Prostate gland (tissue), 2 donors: Measurements from ENCODE around the gene CROCC2. TPM values are rescaled to one million over a fixed set of nuclear protein-coding genes. Genes with fewer than 3 reads are reported as not detected.

Experiments
- DNase-seq: peaks from one replicate; pipeline ENCODE4 v3.0.0-alpha.2; 2019; ENCODE audit warnings: low spot score
- H3K27ac ChIP-seq, 2 donors: fragments of 200-600 bp; sonication (generic); 2 replicates each; pipeline ENCODE4 v1.5.1; 2017 to 2019
- H3K27me3 ChIP-seq: fragments of 200-600 bp; sonication (generic); replicated peaks from 2 replicates; pipeline ENCODE4 v1.5.1; 2019; ENCODE audit not compliant: insufficient read depth
- H3K36me3 ChIP-seq, 2 donors: fragments of 200-600 bp; sonication (generic); 1 replicate in 1 of 2; 2 replicates in 1 of 2; pipeline versions ENCODE4 v1.5.1 to v1.8.1; 2017 to 2019
- H3K4me1 ChIP-seq: fragments of 200-600 bp; sonication (generic); replicated peaks from 2 replicates; pipeline ENCODE4 v1.5.1; 2019
- H3K4me3 ChIP-seq, 2 donors: fragments of 200-600 bp; sonication (generic); 2 replicates each; pipeline ENCODE4 v1.5.1; 2017 to 2019
- H3K9me3 ChIP-seq: fragments of 200-600 bp; sonication (generic); 2 replicates; pipeline ENCODE4 v1.5.1; 2017
- POLR2A ChIP-seq: fragments of 450-650 bp; IDR thresholded peaks from one replicate; pipeline ENCODE4 v1.6.1; 2016; ENCODE audit warnings: antibody characterized with exemption, mild to moderate bottlenecking
- POLR2AphosphoS5 ChIP-seq: sonication (generic); formaldehyde crosslinking; IDR thresholded peaks from one replicate; pipeline ENCODE4 v1.6.1; 2017; ENCODE audit warnings: antibody characterized with exemption
- WGBS: methylation state at CpG from one replicate; pipeline ENCODE4 v1.1.5; 2018; 5-methylcytosine and 5-hydroxymethylcytosine counted together
- intact Hi-C: fragments of 100-400 bp; cut with DNase I; formaldehyde crosslinking; loops from one replicate; pipeline ENCODE4 v1.14.2; 2022
- total RNA-seq, 2 donors: library from RNA; depleted of rRNA; stranded (reverse); fragments of >200 nt; gene quantifications; one replicate each; pipeline ENCODE4 v1.1.0, GENCODE V29; 2016
- TF ChIP-seq, protein P1 (sequence below), 4 experiments: fragments of 200-600 bp in 2 of 4; fragments of 450-650 bp in 2 of 4; sonication (generic) in 2 of 4; IDR thresholded peaks; 1 replicate in 3 of 4; 2 replicates in 1 of 4; pipeline ENCODE4 v1.5.1; 2016 to 2019; ENCODE audit warnings: antibody characterized with exemption in 4 of 4, mild to moderate bottlenecking in 2 of 4, moderate library complexity in 2 of 4

CROCC2 gene
- total RNA-seq, 2 donors from 2014 or later: 0.23 TPM; not detected in 1

DNA sequence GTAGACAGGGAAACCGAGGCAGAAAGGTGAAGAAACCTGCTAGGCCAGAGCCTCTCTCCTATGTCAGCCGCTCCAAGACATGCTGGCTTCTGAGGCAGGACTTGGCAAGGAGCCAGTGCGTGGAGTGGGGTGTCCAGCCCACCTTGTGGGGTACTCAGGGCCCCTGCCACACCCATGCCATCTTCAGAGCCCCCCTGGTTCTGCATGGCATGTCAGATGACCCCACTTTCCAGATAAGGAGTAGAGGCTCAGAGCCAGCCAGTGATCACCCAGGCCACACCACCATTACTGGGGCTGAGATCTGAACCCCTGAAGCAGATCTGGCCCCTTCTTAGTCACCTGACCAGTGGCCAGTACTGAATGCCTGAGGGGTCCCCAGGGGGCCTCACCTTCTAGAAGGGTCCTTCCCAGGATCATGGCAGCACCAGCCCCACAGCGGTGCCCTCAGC, 14.7 kb downstream of the CROCC2 start:
- intact Hi-C loops: no loop called here

DNA sequence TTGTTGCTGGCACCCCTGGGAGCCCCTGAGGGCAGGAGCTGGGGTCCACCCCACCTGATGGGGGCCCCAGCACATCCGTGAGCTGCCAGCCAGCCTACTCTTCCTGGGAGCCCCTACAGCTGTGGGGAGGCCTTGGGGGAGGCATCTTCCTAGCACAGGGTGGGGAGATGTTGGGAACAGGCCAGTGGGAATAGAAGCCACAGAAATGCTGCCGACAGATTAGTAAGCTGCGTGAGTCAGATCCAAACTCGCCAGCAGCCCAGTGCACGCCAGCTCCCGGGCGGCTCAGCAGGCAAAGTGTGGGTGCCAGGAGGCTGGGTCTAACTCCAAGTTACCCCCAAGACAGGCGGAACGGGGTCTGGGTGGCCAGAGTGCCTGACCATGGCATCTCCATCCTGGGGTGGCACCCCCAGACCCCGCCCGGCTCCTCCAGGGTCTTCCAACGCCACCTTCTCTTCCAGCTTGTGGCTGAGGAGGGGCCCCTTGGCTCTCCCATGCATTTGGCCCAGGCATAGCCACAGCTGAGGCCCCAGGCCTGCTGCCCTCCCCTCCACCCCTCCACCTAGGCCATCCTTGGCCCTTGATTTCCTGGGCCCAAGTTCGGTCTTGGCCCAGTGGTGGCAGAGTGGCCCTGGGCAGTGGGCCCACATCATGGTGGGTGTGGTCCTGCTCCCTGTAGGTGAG, 15.3 kb downstream of the CROCC2 start:
- 77% methylated on average over 13 of the region's 13 CpGs for WGBS
- DNase-seq: no peak
- intact Hi-C loops: no loop called here
- TF ChIP-seq, protein P1, sequence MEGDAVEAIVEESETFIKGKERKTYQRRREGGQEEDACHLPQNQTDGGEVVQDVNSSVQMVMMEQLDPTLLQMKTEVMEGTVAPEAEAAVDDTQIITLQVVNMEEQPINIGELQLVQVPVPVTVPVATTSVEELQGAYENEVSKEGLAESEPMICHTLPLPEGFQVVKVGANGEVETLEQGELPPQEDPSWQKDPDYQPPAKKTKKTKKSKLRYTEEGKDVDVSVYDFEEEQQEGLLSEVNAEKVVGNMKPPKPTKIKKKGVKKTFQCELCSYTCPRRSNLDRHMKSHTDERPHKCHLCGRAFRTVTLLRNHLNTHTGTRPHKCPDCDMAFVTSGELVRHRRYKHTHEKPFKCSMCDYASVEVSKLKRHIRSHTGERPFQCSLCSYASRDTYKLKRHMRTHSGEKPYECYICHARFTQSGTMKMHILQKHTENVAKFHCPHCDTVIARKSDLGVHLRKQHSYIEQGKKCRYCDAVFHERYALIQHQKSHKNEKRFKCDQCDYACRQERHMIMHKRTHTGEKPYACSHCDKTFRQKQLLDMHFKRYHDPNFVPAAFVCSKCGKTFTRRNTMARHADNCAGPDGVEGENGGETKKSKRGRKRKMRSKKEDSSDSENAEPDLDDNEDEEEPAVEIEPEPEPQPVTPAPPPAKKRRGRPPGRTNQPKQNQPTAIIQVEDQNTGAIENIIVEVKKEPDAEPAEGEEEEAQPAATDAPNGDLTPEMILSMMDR (IDR thresholded peaks at IDR 0.05): no peak
- TF ChIP-seq POLR2AphosphoS5: no peak
- TF ChIP-seq POLR2A: no peak
- Histone ChIP-seq H3K4me3 (no peak overlapping the region), H3K9me3 (no peaks in the 10 kb centered on the region), H3K27me3 (no peaks in the 10 kb centered on the region), H3K4me1 (no peaks in the 10 kb centered on the region), H3K27ac (no peak overlapping the region), H3K36me3 (no peaks in the 10 kb centered on the region)

More for the DNA sequence above, 14.7 kb downstream of the CROCC2 start:
- WGBS: 89% methylated on average over 4 of the region's 4 CpGs
- Histone ChIP-seq H3K27ac (no peak overlapping the region), H3K27me3 (no peaks in the 10 kb centered on the region), H3K4me1 (no peaks in the 10 kb centered on the region), H3K4me3 (no peak overlapping the region), H3K36me3 (no peaks in the 10 kb centered on the region), H3K9me3 (no peaks in the 10 kb centered on the region)
- DNase-seq: no peak
- TF ChIP-seq POLR2AphosphoS5 (no peak), POLR2A (no peak)
- TF ChIP-seq, protein P1 (IDR thresholded peaks at IDR 0.05): no peak

DNA sequence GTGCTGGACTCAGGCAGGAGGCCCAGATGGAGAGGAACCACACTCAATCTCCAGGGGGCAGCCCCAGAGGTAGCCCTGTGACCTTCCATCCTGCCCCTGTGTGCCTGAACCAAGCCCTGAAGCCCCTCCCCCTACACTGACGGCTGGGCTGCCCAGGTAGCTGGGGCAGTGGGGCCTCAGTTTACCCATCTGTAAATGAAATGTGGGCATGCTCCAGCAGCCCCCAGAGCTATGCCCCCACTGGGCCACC, 15.8 kb downstream of the CROCC2 start:
- H3K9me3 ChIP-seq: no peaks in the 10 kb centered on the region
- H3K4me3 ChIP-seq: no peak overlapping the region
- TF ChIP-seq POLR2A (no peak), POLR2AphosphoS5 (no peak)
- TF ChIP-seq, protein P1 (IDR thresholded peaks at IDR 0.05): no peak
- no peaks in the 10 kb centered on the region for H3K36me3 ChIP-seq
- no peaks in the 10 kb centered on the region for H3K27me3 ChIP-seq
- intact Hi-C loops: no loop called here
- WGBS: 100% methylated on average over 1 of the region's 1 CpG
- H3K27ac ChIP-seq: no peak overlapping the region
- DNase-seq: no peak
- no peaks in the 10 kb centered on the region for H3K4me1 ChIP-seq

DNA sequence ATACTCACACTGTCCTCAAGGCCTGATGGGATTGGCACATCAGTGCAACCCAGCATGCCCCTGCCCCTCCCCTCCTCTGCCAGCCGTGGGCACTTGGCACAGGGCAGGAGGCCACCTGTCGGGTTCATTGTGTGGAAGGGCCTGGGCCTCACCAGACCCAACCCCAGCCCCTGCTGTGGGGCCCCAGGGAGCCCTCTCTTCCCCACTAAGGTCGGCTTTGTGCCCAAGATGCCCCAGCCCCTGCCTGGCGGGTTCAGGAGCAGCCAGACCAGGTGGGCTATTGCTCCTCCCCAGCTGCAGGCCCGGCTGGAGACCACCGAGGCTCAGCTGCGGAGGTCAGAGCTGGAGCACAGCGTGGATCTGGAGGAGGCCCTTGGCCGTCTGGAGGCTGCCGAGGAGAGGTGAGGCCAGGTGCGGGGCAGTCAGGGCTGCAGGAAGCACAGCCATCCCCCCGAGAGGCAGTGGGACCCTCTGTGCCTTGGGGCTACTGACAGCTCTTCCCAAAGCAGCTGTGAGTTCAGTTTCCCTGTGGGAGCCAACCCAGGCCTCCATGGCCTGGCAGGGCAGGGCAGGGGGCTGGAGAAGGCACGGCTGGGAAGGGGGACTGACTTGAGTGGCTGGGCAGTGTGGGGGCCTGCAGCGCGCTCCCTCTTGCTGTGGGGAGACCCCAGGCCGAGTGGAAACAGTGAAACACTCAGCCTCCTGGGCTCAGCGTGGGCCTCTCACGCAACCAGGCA, 16.3 kb downstream of the CROCC2 start:
- Histone ChIP-seq H3K9me3 (no peaks in the 10 kb centered on the region), H3K4me3 (no peak overlapping the region), H3K4me1 (no peaks in the 10 kb centered on the region), H3K27ac (no peak overlapping the region), H3K27me3 (no peaks in the 10 kb centered on the region), H3K36me3 (no peaks in the 10 kb centered on the region)
- TF ChIP-seq, protein P1 (IDR thresholded peaks at IDR 0.05): no peak
- TF ChIP-seq POLR2A (no peak), POLR2AphosphoS5 (no peak)
- DNase-seq: no peak
- intact Hi-C loops: no loop called here
- WGBS: 89% methylated on average over 14 of the region's 18 CpGs
